ENCODE results near the gene KIAA1143.

The KIAA1143 gene

GRCh38 chr3:44772099-44772442 lies 10.7 kb upstream of the KIAA1143 start:
- CTCF ChIA-PET: interaction anchor here (2.2 kb wide), 1 partner anchor 10 kb away, joined by 5 read pairs; the partner anchor contains the start of genes KIAA1143 and KIF15
- POLR2A ChIA-PET: no interaction called here
- TF ChIP-seq, protein P1, sequence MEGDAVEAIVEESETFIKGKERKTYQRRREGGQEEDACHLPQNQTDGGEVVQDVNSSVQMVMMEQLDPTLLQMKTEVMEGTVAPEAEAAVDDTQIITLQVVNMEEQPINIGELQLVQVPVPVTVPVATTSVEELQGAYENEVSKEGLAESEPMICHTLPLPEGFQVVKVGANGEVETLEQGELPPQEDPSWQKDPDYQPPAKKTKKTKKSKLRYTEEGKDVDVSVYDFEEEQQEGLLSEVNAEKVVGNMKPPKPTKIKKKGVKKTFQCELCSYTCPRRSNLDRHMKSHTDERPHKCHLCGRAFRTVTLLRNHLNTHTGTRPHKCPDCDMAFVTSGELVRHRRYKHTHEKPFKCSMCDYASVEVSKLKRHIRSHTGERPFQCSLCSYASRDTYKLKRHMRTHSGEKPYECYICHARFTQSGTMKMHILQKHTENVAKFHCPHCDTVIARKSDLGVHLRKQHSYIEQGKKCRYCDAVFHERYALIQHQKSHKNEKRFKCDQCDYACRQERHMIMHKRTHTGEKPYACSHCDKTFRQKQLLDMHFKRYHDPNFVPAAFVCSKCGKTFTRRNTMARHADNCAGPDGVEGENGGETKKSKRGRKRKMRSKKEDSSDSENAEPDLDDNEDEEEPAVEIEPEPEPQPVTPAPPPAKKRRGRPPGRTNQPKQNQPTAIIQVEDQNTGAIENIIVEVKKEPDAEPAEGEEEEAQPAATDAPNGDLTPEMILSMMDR (IDR thresholded peaks at IDR 0.05; ENCODE audit: insufficient read depth, low read length, missing control alignments): no peak
- DNase-seq (ENCODE audit: low read depth, low spot score): no peak
- H3K4me3 ChIP-seq (ENCODE audit: low read depth, low read length): no peak overlapping the region

- ChIA-PET POLR2A (no interaction called here), CTCF (no interaction called here)
- no peak for DNase-seq (ENCODE audit: low read depth, low spot score)
- H3K4me3 ChIP-seq (ENCODE audit: low read depth, low read length): no peak overlapping the region
- TF ChIP-seq, protein P1 (IDR thresholded peaks at IDR 0.05; ENCODE audit: insufficient read depth, low read length, missing control alignments): no peak
Measured at GRCh38 chr3:44771424-44772098, 10.1 kb upstream of the KIAA1143 start.

- H3K4me3 ChIP-seq (ENCODE audit: low read depth, low read length): no peak overlapping the region
- DNase-seq (ENCODE audit: low read depth, low spot score): no peak
- ChIA-PET CTCF (no interaction called here), POLR2A (no interaction called here)
- TF ChIP-seq, protein P1 (IDR thresholded peaks at IDR 0.05; ENCODE audit: insufficient read depth, low read length, missing control alignments): no peak
Measured at GRCh38 chr3:44764248-44764647, 2.8 kb upstream of the KIAA1143 start.

DNA sequence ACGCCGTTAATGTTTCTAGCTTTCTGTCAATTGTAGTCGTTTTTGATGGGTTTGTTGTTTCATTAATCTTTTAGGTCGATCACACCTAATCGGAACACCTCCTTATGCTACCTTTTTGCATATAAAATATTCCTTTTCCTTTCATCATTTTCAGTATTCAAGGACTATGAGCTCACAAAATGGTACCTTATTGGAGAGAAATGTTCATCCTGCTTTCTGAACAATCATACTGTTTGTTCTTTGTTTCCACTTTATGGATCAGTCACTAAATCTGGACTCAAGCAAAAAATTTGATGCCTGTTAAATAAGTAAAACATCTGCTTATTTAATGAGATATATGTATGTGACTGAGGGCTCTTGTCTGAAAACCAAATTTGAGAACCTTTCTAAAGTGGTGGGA lies 1.3 kb upstream of the KIAA1143 start:
- DNase-seq (ENCODE audit: low read depth, low spot score): no peak
- TF ChIP-seq, protein P1 (IDR thresholded peaks at IDR 0.05; ENCODE audit: insufficient read depth, low read length, missing control alignments): no peak
- ChIA-PET POLR2A (interaction anchor here (0.6 kb wide), 1 partner anchor 74 kb away, joined by 3 read pairs; no protein-coding TSS in a partner anchor), CTCF (interaction anchor here (0.7 to 2.5 kb wide), 4 partner anchors 10 to 229 kb away, joined by 3 to 12 read pairs (median 4); no protein-coding TSS in a partner anchor)
- peak overlapping the region; percentile 91 for H3K4me3 ChIP-seq (ENCODE audit: low read depth, low read length)

- POLR2A ChIA-PET: interaction anchor here (0.6 to 1.8 kb wide), 3 partner anchors 50 to 132 kb away, joined by 3 to 4 read pairs (median 3); partner anchors contain the start of gene ZNF502
- peak overlapping the region; percentile 91 for H3K4me3 ChIP-seq (ENCODE audit: low read depth, low read length)
- CTCF ChIA-PET: interaction anchor here (0.7 to 2.5 kb wide), 5 partner anchors 11 to 231 kb away, joined by 3 to 12 read pairs (median 3); no protein-coding TSS in a partner anchor
- TF ChIP-seq, protein P1 (IDR thresholded peaks at IDR 0.05; ENCODE audit: insufficient read depth, low read length, missing control alignments): no peak
- no peak for DNase-seq (ENCODE audit: low read depth, low spot score)
Measured at GRCh38 chr3:44762170-44762677, 805 bp upstream of the KIAA1143 start.

- CTCF ChIA-PET: interaction anchor here (2.5 kb wide), 1 partner anchor 153 kb away, joined by 12 read pairs; no protein-coding TSS in a partner anchor
- TF ChIP-seq, protein P1 (IDR thresholded peaks at IDR 0.05; ENCODE audit: insufficient read depth, low read length, missing control alignments): no peak
- DNase-seq (ENCODE audit: low read depth, low spot score): no peak
- peak overlapping the region; percentile 91 for H3K4me3 ChIP-seq (ENCODE audit: low read depth, low read length)
- POLR2A ChIA-PET: interaction anchor here (0.6 to 1.8 kb wide), 3 partner anchors 25 to 658 kb away, joined by 3 to 4 read pairs (median 3); partner anchors contain the start of gene ZNF502
Measured at GRCh38 chr3:44761101-44761423, 357 bp downstream of the KIAA1143 start.
